AG04450 (cell line): ENCODE data around the gene FHAD1. TPM values are rescaled to one million over a fixed set of nuclear protein-coding genes. Genes with fewer than 3 reads are reported as not detected.
A peak's percentile ranks its signal among the peaks of the same experiment; 100 is the strongest.

ENCODE experiments used
- CTCF ChIA-PET: fragments of 300-600, 350-600 bp; formaldehyde crosslinking; extraction: SDS; loops from one replicate; lab custom pipeline; 2022; ENCODE audit warnings: antibody characterized with exemption, inconsistent platforms; lab: Charles Lee
- POLR2A ChIA-PET: fragments of 350-600 bp; formaldehyde crosslinking; extraction: SDS; loops from one replicate; lab custom pipeline; 2021; ENCODE audit warnings: antibody characterized with exemption, inconsistent platforms; lab: Yijun Ruan, JAX
- DNase-seq: peaks from one replicate; pipeline ENCODE4 v3.0.0-alpha.2; 2011; ENCODE audit warnings: low read depth, low spot score
- H3K27ac ChIP-seq: one replicate; pipeline ENCODE4 v1.5.1; 2012; ENCODE audit warnings: low read depth, low read length, control low read depth
- H3K27me3 ChIP-seq: one replicate; pipeline ENCODE4 v1.6.0; 2012; ENCODE audit warnings: low read length; ENCODE audit not compliant: control insufficient read depth, insufficient read depth
- H3K4me3 ChIP-seq: 2 replicates; pipeline ENCODE4 v1.5.1; 2011; ENCODE audit warnings: mild to moderate bottlenecking, low read depth, low read length, control low read depth
- H3K9me3 ChIP-seq: 2 replicates; pipeline ENCODE4 v1.5.1; 2012; ENCODE audit warnings: low read length; ENCODE audit not compliant: control insufficient read depth, insufficient read depth
- CTCF ChIP-seq: IDR thresholded peaks from 2 replicates; pipeline ENCODE4 v1.5.1; 2011; ENCODE audit warnings: low read depth, low read length, control low read depth, inconsistent platforms
- polyA plus RNA-seq: library from polyadenylated mRNA; depleted of rRNA; stranded (reverse); fragments of >200 nt; gene quantifications from 2 replicates; pipeline ENCODE4 v1.2.3, GENCODE V29; 2011

Gene FHAD1
- polyA plus RNA-seq, 1 experiment = 0.36 TPM

- CTCF ChIA-PET = interaction anchor here (0.8 kb wide), 1 partner anchor 65 kb away, joined by 3 read pairs; no protein-coding TSS in a partner anchor
Observed at GRCh38 chr1:15207031-15207828, 39.8 kb upstream of the FHAD1 start.

GRCh38 chr1:15207829-15208429 is 39.1 kb upstream of the FHAD1 start:
- no peak overlapping the region for H3K4me3 ChIP-seq
- TF ChIP-seq CTCF = no peak
- no peaks in the 10 kb centered on the region for H3K9me3 ChIP-seq
- no peak overlapping the region for H3K27ac ChIP-seq
- ChIA-PET CTCF (interaction anchor here (0.8 kb wide), 1 partner anchor 64 kb away, joined by 3 read pairs; no protein-coding TSS in a partner anchor), POLR2A (no interaction called here)
- no peaks in the 10 kb centered on the region for H3K27me3 ChIP-seq
- DNase-seq = no peak

More at GRCh38 chr1:15207031-15207828, 39.8 kb upstream of the FHAD1 start:
- H3K27me3 ChIP-seq = no peaks in the 10 kb centered on the region
- DNase-seq = no peak
- POLR2A ChIA-PET = interaction anchor here (0.8 kb wide), 1 partner anchor 48 kb away, joined by 3 read pairs; no protein-coding TSS in a partner anchor
- no peak for TF ChIP-seq CTCF
- H3K4me3 ChIP-seq = no peak overlapping the region
- no peaks in the 10 kb centered on the region for H3K9me3 ChIP-seq
- H3K27ac ChIP-seq = peak overlapping the region; percentile 21

GRCh38 chr1:15210651-15211375 is 36.2 kb upstream of the FHAD1 start:
- no peak for DNase-seq
- H3K27ac ChIP-seq = no peak overlapping the region
- POLR2A ChIA-PET = interaction anchor here (0.7 to 1.2 kb wide), 2 partner anchors 10 to 52 kb away, joined by 3 read pairs; no protein-coding TSS in a partner anchor
- no peak for TF ChIP-seq CTCF
- H3K9me3 ChIP-seq = peaks cover 5% of the 10 kb centered on the region; the same call in 1 of the 2 replicates
- CTCF ChIA-PET = interaction anchor here (0.6 kb wide), 1 partner anchor 105 kb away, joined by 4 read pairs; no protein-coding TSS in a partner anchor
- H3K27me3 ChIP-seq = no peaks in the 10 kb centered on the region
- no peak overlapping the region for H3K4me3 ChIP-seq

GRCh38 chr1:15211424-15211823 is 35.6 kb upstream of the FHAD1 start:
- peaks cover 5% of the 10 kb centered on the region; the same call in 1 of the 2 replicates for H3K9me3 ChIP-seq
- CTCF ChIA-PET = interaction anchor here (0.6 kb wide), 1 partner anchor 104 kb away, joined by 4 read pairs; no protein-coding TSS in a partner anchor
- no peak overlapping the region for H3K27ac ChIP-seq
- DNase-seq = no peak
- H3K27me3 ChIP-seq = no peaks in the 10 kb centered on the region
- TF ChIP-seq CTCF = no peak
- H3K4me3 ChIP-seq = no peak overlapping the region
- POLR2A ChIA-PET = interaction anchor here (0.7 kb wide), 1 partner anchor 53 kb away, joined by 3 read pairs; no protein-coding TSS in a partner anchor
